ENCODE results near the gene DPP6.
"Not testable (repeated sequence)": the region's sequence is repeated elsewhere in the genome, so short reads cannot be mapped to it uniquely, and the experiment has no call there.

DPP6 gene

DNA sequence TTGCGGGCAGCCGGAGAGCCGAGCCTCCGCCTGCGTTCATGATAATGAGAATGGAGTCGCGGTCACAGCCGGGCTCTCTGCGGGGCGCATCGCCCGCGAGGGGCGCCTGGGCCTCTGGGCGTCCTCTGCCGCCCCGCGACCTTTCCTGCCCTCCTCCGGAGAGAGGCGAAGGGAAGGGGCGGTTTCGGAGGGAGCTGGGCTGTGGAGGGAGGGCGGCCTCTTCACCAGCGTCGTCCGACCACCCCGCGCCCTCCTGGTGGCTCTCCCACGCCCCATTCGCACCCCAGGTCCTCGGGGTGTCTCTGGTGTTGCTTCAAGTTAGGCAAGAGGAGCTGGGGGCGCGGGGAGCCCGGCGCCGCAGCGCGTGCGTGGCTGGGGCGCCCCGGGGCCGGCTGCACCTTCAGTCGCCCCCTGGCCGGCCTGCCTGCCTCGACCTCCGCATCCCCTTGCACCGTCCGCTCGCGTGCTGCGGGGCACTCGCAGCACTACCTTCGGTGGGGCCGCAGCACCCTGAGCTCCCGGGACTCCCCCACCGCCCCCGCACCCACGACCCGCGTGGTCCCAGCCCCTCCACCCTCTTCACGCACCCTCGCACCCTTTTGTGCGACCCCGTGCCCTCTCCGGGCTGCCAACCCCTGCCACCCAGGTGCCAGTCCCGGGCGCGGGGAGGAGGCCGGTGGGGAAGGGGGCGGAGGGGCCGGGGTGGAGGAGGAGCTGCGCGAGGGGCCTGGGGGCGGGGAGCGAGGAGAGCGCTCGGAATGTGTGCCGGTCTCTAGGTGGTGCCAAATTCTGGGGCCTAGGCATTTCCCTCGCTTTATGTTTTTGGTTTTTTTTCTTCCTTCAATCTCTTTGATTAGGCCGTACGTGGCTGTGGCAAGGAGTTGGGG lies at the start of gene DPP6:
Gene DPP6 (plus strand): TSS at position 756 of the 887 bp plus-strand sequence.
- DNase-seq: not testable (repeated sequence)

GRCh38 chr7:154009423-154009911 lies 42.7 kb upstream of the DPP6 start:
- not testable (repeated sequence) for DNase-seq

DNA sequence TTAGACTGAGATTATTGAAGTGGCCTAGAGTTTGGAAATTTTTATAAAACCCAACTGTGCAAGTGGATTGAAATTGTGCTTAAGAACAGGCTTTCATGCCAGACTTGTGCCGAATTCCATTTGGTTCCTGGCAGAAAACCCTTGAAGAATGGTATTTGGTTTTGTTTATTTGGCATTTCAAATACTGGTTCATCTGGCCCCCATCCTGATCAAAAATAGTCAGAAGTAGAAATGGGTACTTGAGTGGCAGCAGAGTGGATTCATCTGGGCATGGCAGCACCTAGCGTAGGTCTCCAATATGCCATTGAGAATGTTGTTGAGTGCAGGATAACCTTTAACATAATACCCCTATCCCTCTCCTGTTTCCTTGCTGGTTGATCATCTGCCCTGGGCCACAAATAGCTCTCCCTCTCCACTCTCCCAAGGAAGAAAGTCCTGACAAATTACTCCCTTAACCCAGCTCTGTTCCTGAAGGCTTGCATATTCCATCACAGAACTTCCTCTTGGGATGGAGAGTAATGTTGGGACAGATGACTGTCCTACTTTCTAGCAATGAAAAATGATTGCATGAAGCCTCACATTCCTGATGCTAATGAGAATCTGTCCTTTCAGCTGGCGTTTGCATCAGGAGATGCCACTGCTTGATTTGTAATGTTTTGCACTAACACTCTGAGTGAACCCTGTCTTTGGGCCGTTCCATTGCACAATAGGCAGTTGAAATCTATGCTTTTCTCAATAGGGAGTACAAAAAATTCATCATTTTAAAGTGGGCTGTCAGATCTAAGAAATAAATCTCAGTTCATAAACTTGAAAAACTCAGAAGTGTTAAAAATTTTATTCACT lies 41.3 kb upstream of the DPP6 start:
- DNase-seq: not testable (repeated sequence)

GRCh38 chr7:154012800-154013199 lies 39.4 kb upstream of the DPP6 start:
- not testable (repeated sequence) for DNase-seq

DNA sequence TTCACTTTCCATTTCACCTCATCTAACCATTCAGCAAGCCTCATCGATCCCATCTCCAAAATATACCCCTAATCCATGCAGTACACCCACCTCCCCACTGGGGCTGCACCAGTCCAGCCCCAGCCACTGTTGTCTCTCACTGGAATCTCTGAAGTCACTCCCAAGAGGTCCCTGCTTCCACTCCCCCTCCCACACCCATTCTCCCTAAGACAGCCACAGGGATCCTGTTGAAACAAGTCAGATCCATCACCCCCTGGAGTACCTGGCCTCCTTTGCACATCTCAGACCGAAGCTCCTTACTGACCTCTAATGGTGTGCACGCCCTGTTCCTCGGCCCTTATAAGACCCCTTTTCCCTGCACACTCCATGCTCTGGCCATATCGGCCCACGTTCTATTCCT lies 36.6 kb upstream of the DPP6 start:
- DNase-seq: not testable (repeated sequence)

GRCh38 chr7:154018354-154018753 lies 33.8 kb upstream of the DPP6 start:
- DNase-seq: not testable (repeated sequence)

DNA sequence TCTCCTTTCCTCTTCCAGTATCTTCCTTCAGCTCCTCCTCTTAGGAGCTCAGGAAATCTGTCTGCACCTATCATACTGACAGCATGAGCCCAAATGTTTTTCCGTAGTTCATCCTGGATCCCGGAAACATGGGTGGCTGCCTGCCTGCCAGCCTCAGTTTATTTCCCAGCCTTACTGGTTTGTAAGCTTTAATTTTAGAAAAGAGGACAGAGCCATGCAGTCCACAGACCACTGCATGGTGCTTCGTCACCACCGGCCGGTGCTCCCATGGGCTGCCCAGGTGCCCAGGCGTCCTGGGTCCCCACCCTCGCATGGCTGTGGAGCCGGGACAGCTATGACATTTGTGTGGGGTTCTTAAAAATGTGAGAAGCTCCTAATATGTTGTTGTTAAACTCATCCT lies 24.4 kb upstream of the DPP6 start:
- not testable (repeated sequence) for DNase-seq

DNA sequence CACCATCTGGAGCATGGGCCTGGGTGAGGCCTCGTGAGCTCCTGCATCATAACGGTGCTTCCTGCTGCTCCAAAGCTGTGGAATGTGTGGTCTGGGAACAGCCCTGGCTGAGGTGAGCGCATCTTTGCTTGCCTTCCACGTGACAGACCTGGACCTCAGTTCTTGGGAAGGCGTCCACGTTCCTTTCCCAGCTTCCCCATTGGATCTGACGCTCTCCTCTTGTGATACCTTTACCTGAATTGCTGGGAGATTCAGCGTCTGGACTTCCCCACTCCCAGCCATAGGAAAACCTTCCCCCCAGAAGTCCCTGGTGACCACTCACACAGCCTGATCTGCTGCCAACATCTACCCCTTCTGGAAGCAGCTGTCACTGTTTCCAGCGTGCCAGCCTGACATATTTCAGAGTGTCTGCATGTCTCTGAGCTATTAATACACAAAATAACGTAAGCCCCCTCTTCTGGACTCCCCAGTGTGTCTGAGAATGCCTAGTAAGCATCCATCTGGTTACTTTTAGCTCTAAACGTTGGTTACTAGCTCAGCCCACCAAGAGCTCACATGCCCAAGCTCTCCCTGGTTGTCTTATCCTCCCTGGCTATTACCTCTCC lies 21.6 kb upstream of the DPP6 start:
- DNase-seq: not testable (repeated sequence)

DNA sequence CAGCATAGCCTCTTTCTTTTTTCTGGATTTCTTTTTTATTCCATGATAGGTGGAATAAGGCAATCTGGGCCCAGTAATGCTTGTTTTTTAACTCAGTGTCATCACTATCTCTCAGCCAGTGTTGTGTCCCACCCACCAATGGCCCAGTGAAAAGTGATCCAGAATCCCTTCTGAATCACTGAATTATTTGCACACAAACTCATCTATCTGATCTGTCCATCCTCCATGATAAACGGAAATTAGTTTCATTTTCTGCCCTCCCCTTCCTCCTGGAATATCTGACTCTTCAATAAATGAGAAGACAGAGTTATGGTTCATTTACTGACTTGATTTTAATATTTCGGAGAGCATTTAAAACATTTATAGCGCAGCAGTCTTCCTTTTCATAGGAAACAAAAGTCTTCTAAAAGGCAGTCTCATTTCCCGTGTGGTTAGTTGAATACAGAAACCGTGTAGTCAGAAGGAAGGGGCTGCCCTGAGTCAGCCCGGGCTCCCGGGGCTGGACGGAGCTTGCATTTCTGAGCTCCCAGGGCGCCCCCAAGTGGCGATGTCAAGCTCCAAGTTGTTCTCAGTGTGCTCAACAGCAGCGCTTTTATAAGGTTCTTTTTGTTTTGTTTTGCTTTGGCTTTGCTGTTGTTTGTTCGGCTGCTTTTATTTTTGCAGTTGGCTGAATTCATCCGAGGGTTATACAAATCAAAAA lies 12.6 kb upstream of the DPP6 start:
- DNase-seq: not testable (repeated sequence)

DNA sequence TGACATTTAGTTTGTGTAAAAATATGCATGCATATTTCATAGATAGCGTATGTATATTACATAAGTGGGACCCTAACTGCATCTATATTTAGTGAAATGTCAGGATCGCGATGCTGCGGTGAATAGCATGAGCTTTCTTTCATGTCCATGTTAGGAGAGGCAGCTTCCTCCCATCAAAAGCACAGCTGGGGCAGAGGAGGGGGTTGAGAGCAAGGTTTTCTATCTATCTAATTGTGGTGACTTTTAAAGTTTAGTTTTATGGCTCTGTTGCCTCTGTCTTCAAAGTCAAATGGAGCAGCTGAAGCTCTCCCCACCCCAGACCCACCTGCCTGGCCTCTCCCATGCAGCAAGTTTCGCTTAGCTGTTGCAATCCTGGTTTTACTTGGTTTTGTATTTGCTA lies 1.8 kb upstream of the DPP6 start:
- not testable (repeated sequence) for DNase-seq

DNA sequence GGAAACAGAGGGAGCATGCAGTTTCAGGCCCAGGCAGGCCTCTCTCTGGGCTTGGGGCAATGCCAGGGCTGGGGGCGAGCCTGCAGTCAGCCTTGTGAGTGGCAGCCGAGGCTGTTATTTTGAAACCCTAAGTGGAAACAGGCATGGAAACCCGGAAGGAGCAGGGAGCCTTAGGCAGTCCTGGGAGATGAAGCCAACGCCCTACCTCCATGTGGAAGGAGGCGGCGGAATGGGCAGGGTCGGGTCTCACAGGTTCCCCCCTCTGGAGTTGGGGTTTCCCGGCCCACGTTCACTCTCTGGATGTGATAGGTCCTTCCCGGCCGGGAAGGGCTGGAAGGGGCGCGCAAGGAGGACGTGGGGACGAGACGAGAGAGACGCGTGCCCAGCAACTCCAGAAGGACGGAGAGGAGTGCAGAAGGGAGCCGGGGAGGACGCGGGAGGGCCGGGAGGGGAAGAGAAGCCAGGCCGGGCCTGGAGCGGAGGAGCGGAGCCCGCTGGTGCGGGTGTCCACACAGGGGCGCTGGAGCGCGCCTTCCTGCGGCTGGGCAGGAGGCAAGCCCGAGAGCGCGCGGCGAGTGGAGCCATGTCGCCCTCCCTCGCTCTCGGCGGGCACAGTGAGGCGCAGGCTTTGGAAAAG lies 1.1 kb upstream of the DPP6 start:
- not testable (repeated sequence) for DNase-seq

DNA sequence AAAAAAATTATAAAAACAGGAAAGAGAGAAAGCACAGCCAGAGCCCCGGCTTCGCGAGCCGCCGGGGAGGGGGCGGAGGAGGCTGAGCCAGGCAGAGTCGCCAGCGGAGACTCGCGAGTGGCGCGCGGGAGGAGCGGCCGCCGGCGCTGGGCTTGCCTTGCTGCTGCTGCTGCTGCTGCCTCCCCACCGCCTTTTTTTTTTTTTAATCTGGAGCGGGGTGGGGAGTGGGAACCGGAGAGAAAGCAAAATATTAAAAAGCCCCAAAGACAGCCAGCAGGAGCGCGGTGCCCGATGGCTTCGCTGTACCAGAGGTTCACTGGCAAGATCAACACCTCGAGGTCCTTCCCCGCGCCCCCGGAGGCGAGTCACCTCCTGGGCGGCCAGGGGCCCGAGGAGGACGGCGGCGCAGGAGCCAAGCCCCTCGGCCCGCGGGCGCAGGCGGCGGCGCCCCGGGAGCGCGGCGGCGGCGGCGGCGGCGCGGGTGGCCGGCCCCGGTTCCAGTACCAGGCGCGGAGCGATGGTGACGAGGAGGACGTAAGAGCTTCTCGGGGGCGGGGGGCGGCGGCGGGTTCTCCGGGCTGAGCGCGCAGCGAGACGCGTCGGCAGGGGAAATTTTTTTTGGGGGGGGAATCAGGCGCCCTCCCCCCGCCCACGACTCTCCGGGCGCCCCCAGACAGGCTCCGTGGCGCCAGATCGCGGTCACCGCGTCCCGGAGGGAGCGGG lies 493 bp downstream of the DPP6 start:
- not testable (repeated sequence) for DNase-seq

- not testable (repeated sequence) for DNase-seq
These were observed 1.5 kb downstream of the DPP6 start for GRCh38 chr7:154053466-154054312.

DNA sequence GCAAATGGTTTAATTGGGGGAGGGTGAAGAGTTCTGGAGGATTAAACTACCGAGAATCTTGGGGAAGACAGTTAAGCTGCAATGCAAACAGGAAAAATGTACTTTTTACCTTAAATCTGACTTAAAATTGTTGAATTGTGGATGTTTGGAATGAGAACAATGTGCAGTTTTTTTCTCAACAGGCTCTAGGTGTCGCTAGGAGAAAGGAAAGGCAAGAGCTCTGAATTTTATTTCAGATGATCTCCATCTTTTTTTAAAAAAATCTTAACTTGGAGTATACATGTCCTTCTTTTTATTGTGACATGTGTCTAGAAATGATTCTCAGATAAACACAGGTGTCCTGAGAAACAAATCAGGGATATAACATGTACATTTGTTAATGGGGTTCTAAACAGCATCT lies 2.5 kb downstream of the DPP6 start:
- DNase-seq: not testable (repeated sequence)

DNA sequence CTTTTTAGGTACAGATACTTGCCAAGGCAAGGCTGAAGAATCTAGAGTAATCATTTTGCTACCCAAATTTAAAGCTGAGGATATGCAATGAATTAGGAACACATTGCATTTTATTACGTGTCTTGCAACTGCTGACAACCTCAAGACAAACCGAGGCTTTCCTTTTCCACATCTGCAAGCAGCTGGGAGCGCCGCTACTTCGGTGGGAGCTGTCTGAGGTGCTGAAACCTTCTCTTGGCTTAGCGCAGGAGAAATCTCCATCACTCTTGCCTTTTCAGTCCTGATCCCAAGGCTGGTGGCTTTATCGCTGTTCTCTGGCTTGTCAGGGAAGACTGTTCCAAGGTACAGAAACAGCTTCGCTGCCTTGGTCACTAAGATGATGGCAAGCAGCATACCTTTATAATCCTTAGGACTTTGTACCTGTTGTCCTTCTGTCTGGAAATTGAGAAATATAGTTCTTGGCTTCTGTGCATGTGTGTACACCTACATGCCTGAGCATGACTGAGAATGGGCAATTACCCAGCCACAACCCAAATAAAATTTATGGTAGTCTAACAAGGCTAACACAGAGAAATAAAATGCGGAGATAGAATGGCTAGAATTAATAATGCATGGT lies 3.4 kb downstream of the DPP6 start:
- peak; percentile 3 for DNase-seq

DNA sequence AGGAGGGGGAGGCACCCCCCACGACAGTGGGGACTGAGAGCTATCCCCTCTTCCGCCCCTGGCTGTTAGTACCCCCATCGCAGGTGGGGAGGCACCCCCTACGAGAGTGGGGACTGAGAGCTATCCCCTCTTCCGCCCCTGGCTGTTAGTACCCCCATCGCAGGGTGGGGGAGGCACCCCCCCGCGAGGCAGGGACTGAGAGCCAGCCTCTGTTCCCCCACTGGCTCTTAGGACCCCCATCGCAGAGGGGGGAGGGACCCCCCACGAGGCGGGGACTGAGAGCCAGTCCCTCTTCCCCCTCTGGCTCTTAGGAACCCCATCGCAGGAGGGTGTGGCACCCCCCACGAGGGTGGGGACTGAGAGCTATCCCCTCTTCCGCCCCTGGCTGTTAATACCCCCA lies 6.6 kb downstream of the DPP6 start:
- not testable (repeated sequence) for DNase-seq

- DNase-seq: not testable (repeated sequence)
These were observed 8.4 kb downstream of the DPP6 start for GRCh38 chr7:154060551-154060950.

- not testable (repeated sequence) for DNase-seq
These were observed 19.6 kb downstream of the DPP6 start for GRCh38 chr7:154071833-154072232.

GRCh38 chr7:154072395-154073181 lies 20.4 kb downstream of the DPP6 start:
- DNase-seq: not testable (repeated sequence)

All from inflammatory macrophage treated with lipopolysaccharide for 4 hours (primary cell).